RWPE1 (cell line): Measurements from ENCODE around the gene SPTBN1.

Experiments
- CTCF ChIA-PET: fragments of 350-600 bp; sonication (Branson Sonifier 250); formaldehyde crosslinking; extraction: SDS; loops from one replicate; lab custom pipeline; 2021; lab: Yijun Ruan, JAX
- POLR2A ChIA-PET: fragments of 400-600 bp; formaldehyde crosslinking; extraction: SDS; loops from one replicate; lab custom pipeline; 2020; ENCODE audit warnings: antibody characterized with exemption; ENCODE audit not compliant: low non-redundant PET; lab: Yijun Ruan, JAX
- DNase-seq: peaks from one replicate; pipeline ENCODE4 v3.0.0; 2012; ENCODE audit warnings: low spot score
- H3K27ac ChIP-seq: fragments of 450-650 bp; 2 replicates; pipeline ENCODE4 v1.5.1; 2017
- TF ChIP-seq, protein P1 (sequence below): fragments of 450-650 bp; conservative IDR thresholded peaks from 2 replicates; pipeline ENCODE4 v1.5.1; 2017; ENCODE audit warnings: low read depth, mild to moderate bottlenecking

The SPTBN1 gene

DNA sequence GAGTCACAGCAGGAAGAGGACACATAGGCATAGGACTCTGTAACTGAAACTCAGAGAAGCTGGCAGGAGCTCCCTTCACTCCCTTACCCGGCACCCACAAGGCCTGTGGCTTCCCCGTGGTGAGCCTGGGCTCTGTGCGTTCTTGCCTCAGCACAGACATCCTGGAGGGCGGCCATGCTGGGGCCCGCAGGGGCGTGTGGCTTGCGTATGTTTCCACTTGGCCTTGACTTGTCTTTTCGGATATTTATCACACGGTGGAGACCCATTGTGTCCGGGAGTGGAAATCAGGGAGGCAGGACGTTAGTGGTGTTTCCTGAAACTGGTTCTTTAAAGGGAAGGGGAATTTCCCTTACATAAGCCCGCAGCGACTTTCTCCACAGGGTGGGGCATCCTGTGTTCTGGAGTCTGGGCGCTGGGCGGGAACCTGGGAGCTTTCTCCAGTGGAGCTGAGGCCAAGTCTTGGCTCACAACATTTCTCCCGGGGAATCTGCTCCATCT, 217.4 kb downstream of the SPTBN1 start:
- H3K27ac ChIP-seq: peak overlapping the region; percentile 93
- POLR2A ChIA-PET: no interaction called here

DNA sequence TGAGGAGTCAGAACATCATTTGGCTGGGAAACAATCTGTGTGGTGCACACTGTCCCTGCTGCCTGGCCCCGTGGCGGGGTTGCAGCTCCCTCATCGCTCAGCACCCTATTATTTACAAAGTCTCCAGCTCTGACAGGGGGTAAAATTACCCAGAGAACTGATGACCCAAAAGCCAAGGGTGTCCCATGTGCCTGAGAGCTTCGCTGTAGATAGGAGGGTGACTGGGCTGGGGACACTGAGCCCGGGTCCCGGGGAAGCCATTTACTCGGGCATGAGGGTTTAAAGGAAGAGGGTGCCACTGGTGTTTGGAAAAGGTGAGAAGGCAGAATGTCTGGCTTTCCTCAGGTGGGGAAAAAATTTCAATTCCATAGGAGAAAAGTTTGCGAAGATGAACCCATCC, 219.2 kb downstream of the SPTBN1 start:
- ChIA-PET POLR2A (no interaction called here), CTCF (interaction anchor here (0.6 to 0.7 kb wide), 3 partner anchors 60 to 568 kb away, joined by 3 to 5 read pairs (median 4); no protein-coding TSS in a partner anchor)
- TF ChIP-seq, protein P1, sequence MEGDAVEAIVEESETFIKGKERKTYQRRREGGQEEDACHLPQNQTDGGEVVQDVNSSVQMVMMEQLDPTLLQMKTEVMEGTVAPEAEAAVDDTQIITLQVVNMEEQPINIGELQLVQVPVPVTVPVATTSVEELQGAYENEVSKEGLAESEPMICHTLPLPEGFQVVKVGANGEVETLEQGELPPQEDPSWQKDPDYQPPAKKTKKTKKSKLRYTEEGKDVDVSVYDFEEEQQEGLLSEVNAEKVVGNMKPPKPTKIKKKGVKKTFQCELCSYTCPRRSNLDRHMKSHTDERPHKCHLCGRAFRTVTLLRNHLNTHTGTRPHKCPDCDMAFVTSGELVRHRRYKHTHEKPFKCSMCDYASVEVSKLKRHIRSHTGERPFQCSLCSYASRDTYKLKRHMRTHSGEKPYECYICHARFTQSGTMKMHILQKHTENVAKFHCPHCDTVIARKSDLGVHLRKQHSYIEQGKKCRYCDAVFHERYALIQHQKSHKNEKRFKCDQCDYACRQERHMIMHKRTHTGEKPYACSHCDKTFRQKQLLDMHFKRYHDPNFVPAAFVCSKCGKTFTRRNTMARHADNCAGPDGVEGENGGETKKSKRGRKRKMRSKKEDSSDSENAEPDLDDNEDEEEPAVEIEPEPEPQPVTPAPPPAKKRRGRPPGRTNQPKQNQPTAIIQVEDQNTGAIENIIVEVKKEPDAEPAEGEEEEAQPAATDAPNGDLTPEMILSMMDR: no peak
- DNase-seq: no peak
- 0 out of 2 replicates have a peak overlapping the region, but pooled peaks have one; percentile 93 for H3K27ac ChIP-seq

More for the DNA sequence above, 217.4 kb downstream of the SPTBN1 start:
- peak; percentile 62 for DNase-seq
- CTCF ChIA-PET: interaction anchor here (1.0 kb wide), 1 partner anchor 17 kb away, joined by 3 read pairs; no protein-coding TSS in a partner anchor
- TF ChIP-seq, protein P1: no peak

DNA sequence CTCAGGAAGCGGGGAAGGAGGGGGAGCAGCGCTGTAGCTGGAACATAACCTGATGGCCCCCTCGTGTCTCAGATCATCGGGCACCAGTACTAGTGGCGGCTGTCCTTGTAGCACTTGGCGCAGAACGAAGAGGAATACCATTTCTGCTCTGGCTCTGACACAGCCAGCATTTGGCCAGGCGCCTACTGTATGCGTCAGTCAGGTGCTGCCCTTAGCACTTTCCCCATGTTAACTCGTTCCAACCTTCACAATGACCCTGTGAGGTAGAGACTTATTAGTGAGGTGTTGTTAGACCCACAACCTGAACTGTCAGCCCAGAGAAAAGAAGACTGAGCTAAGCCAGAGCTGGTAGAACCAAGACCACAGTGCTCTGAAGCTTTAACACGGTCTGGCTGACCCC, 219.6 kb downstream of the SPTBN1 start:
- TF ChIP-seq, protein P1: no peak
- no peak for DNase-seq
- 0 out of 2 replicates have a peak overlapping the region, but pooled peaks have one; percentile 93 for H3K27ac ChIP-seq
- POLR2A ChIA-PET: no interaction called here
- CTCF ChIA-PET: interaction anchor here (0.6 to 0.7 kb wide), 3 partner anchors 10 to 169 kb away, joined by 3 to 4 read pairs (median 4); no protein-coding TSS in a partner anchor

DNA sequence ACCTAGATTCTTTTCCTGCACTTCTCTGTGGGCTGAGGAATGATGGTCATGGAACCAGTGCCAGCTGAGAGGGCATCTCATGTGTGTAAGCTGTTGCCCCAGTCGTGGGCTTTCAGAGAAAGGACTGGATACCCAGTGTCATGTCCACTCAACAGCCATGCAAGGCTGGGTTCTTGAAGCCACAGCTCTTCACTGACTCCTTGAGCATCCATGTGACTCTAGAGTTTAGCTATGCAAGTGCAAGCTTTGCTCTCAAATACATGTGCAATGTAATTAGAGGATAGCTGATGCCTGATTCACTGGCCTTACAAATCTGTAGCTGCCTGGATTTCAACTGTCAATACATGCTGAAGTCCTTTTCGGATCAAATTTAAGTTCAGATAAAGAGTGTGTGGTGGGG, 220.5 kb downstream of the SPTBN1 start:
- ChIA-PET POLR2A (no interaction called here), CTCF (interaction anchor here (0.5 kb wide), 1 partner anchor 605 kb away, joined by 3 read pairs; no protein-coding TSS in a partner anchor)
- no peak for DNase-seq
- TF ChIP-seq, protein P1: no peak
- no peak overlapping the region for H3K27ac ChIP-seq

GRCh38 chr2:54677476-54678265, 221.5 kb downstream of the SPTBN1 start:
- DNase-seq: no peak
- no peak overlapping the region for H3K27ac ChIP-seq
- TF ChIP-seq, protein P1: no peak
- CTCF ChIA-PET: interaction anchor here (0.6 kb wide), 1 partner anchor 972 kb away, joined by 5 read pairs; no protein-coding TSS in a partner anchor
- POLR2A ChIA-PET: interaction anchor here (1.1 kb wide), 1 partner anchor 15 kb away, joined by 3 read pairs; no protein-coding TSS in a partner anchor

GRCh38 chr2:54678719-54679118, 222.6 kb downstream of the SPTBN1 start:
- CTCF ChIA-PET: interaction anchor here (0.5 to 0.6 kb wide), 2 partner anchors 13 to 244 kb away, joined by 3 to 4 read pairs; no protein-coding TSS in a partner anchor
- TF ChIP-seq, protein P1: no peak
- H3K27ac ChIP-seq: no peak overlapping the region
- DNase-seq: no peak
- POLR2A ChIA-PET: interaction anchor here (1.1 kb wide), 1 partner anchor 14 kb away, joined by 3 read pairs; no protein-coding TSS in a partner anchor
